H1 (cell line): ENCODE measurements around the gene RASSF10. TPM values are rescaled to one million over a fixed set of nuclear protein-coding genes. Genes with fewer than 3 reads are reported as not detected.

ENCODE experiments used
- BRCA1 ChIP-seq: IDR thresholded peaks from 2 replicates; pipeline ENCODE4 v1.6.1; 2012; ENCODE audit warnings: low read depth, low read length, improper control_type of control experiment
- CHD7 ChIP-seq: fragments of 300-600 bp; sonication (generic); IDR thresholded peaks from 2 replicates; pipeline ENCODE4 v1.7.1; 2012; ENCODE audit warnings: low read length, moderate library complexity, mild to moderate bottlenecking, inconsistent platforms; ENCODE audit not compliant: insufficient replicate concordance
- JUN ChIP-seq: IDR thresholded peaks from 2 replicates; pipeline ENCODE4 v1.6.1; 2011; ENCODE audit warnings: low read depth, mild to moderate bottlenecking, improper control_type of control experiment, low read length
- KDM1A ChIP-seq: fragments of 200-600, 300-600 bp; sonication (generic); IDR thresholded peaks from 2 replicates; pipeline ENCODE4 v1.7.1; 2016; ENCODE audit warnings: mild to moderate bottlenecking, low read length, borderline replicate concordance
- MAFK ChIP-seq: IDR thresholded peaks from 2 replicates; pipeline ENCODE4 v1.6.1; 2012; ENCODE audit warnings: low read depth, mild to moderate bottlenecking, improper control_type of control experiment, low read length
- TAF7 ChIP-seq: optimal IDR thresholded peaks from 2 replicates; pipeline ENCODE3; 2011; ENCODE audit warnings: low read depth, mild to moderate bottlenecking, inconsistent platforms, low read length, moderate library complexity, borderline replicate concordance
- polyA plus RNA-seq, 7 experiments: library from polyadenylated mRNA; depleted of rRNA in 3 of 7; stranded (reverse) in 5 of 7; unstranded in 2 of 7; fragments of >200 nt in 5 of 7; fragments of 200-250 nt in 2 of 7; gene quantifications; 1 replicate in 5 of 7; 2 replicates in 1 of 7; 4 replicates in 1 of 7; pipeline versions ENCODE4 v1.2.1 to v1.2.3, GENCODE V29; 2011 to 2013; ENCODE audit warnings: missing spikeins in 2 of 7, mixed read lengths in 2 of 7
- total RNA-seq: library from RNA; stranded (reverse); fragmentation: NEBNext Ultra II Directional; extraction: Animal tissue kit (Norgen Biotek cat#: 25700); gene quantifications from 2 replicates; pipeline ENCODE4 v1.2.1, GENCODE V29; 2021

RASSF10 gene
- total and polyA plus RNA-seq, 2 of the 8 experiments (the other 6 are each of a cell fraction or from before 2014, with no cell fraction given), result 0.51 to 1.8 TPM

- no peak for TF ChIP-seq CHD7
- TF ChIP-seq BRCA1, result no peak
- TF ChIP-seq KDM1A, result no peak
- no peak for TF ChIP-seq JUN
- no peak for TF ChIP-seq MAFK
- TF ChIP-seq TAF7, result no peak
Observed at GRCh38 chr11:12993626-12994025, 15.5 kb upstream of the RASSF10 start (continued).
